GM13976 (cell line): Measurements from ENCODE around the gene SKA3.

Experiments
- DNase-seq: peaks from one replicate; pipeline ENCODE4 v3.0.0; 2012; ENCODE audit warnings: low spot score
- in situ Hi-C: fragments of 300-500 bp; cut with MboI; formaldehyde crosslinking; loops from one replicate; pipeline ENCODE4 v1.12.0; 2022; ENCODE audit warnings: low sequenced_read_pairs, mixed read lengths, inconsistent platforms; ENCODE audit not compliant: unreplicated experiment
- TF ChIP-seq, protein P1 (sequence below): IDR thresholded peaks from 2 replicates; pipeline ENCODE4 v1.5.1; 2012; ENCODE audit warnings: borderline replicate concordance, mild to moderate bottlenecking; ENCODE audit not compliant: insufficient read depth; ENCODE audit errors: extremely low read depth, missing control alignments, control extremely low read depth

Gene SKA3

DNA sequence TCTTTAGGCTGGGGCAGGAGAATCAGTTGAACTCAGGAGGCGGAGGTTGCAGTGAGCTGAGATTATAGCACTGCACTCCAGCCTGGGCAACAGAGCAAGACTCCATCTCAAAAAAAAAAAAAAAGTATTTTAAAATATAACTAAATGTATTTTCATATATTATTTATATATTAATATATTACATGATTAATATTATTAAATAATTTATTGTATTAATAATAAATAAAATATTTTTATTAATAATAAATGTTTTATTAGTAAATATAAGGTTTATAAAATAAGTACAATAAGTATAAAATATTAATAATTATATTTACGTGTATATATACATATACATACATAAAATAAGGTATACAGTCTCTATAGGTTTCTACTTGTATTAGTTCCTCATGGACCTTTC lies 56.8 kb downstream of the SKA3 start:
- TF ChIP-seq, protein P1, sequence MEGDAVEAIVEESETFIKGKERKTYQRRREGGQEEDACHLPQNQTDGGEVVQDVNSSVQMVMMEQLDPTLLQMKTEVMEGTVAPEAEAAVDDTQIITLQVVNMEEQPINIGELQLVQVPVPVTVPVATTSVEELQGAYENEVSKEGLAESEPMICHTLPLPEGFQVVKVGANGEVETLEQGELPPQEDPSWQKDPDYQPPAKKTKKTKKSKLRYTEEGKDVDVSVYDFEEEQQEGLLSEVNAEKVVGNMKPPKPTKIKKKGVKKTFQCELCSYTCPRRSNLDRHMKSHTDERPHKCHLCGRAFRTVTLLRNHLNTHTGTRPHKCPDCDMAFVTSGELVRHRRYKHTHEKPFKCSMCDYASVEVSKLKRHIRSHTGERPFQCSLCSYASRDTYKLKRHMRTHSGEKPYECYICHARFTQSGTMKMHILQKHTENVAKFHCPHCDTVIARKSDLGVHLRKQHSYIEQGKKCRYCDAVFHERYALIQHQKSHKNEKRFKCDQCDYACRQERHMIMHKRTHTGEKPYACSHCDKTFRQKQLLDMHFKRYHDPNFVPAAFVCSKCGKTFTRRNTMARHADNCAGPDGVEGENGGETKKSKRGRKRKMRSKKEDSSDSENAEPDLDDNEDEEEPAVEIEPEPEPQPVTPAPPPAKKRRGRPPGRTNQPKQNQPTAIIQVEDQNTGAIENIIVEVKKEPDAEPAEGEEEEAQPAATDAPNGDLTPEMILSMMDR: no peak
- no peak for DNase-seq
- in situ Hi-C loops: no loop called here

DNA sequence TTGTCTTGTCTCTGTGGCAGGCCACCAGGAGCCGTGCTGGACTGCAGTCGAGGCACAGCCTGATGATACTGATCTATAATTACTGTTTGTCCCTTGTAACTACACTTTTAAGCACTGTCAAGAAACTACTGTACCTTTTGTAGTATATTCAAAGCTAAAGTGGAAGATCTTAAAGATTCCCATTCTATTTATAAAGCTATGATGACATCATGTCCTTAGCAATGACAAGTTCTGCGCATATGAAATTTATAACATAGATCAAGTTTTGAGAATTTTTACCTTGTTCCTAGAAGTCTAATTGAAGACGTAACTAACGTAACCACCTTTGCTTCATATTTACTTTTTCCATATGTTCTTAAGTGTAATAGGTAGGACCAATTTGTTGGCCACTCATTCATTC lies 58.2 kb downstream of the SKA3 start:
- in situ Hi-C loops: no loop called here
- TF ChIP-seq, protein P1: no peak
- no peak for DNase-seq

DNA sequence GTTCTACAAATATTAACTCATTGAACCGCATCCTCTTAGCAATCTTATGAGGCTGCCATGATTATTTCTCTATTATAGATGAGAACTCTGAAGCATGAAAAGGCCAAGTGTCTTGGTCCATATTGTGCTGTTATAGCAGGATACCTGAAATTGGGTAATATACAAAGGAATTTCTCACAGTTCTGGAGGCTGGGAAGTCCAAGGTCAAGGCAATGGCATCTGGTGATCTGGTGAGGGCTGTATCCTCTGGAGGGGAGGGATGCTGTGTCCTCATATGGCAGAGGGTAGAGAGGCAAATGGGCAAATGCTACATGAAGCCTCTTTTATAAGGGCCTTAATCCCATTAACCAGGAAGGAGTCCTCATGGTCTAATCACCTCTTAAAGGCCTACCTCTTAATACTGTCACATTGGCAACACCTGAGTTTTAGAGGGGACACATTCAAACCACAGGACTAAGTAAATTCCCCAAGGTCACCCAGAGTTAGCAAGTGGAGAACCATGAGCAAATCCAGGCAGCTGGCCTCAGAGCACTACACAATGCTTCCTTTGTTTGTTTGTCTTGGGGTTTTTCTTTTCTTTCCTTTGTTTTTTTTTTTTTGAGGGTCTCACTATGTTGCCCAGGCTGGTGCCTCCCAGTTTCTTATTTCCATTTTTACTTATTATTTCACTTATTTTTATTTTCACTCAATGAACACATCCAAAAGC lies 59.1 kb downstream of the SKA3 start:
- in situ Hi-C loops: no loop called here
- no peak for DNase-seq
- TF ChIP-seq, protein P1: no peak

DNA sequence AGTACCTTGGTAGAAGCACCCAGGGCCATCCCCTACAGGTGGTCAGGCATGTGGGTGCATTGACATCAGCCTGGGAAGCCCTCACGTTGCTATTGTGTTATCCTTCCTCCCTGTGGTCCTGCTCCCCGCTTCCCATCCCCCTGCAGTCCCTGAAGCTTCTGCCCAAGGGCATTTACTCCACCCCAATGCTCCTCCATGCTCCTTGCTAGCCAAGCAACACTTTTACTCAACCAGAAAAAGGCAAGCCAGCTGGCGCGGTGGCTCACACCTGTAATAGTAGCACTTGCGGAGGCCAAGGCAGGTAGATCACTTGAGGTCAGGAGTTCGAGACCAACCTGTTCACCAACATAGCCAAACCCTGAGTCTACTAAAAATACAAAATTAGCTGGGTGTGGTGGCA lies 60.2 kb downstream of the SKA3 start:
- in situ Hi-C loops: no loop called here
- no peak for DNase-seq
- TF ChIP-seq, protein P1: no peak

DNA sequence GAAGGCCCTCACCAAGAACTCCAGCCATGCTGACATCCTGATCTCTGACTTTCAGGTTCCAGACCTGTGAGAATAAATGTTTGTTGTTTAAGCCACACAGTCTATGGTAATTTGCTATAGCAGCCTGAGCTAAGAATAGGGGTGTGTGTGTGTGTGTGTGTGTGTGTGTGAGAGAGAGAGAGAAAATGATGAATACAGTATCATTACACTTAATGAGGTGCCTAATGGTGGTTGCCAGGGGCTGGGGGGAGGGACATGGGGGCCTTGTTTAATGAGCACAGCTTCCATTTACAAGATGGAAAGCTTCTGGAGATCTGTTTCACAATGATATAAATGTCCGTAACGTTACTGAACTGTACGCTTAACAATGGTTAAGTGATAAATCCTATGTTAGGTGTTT lies 61.1 kb downstream of the SKA3 start:
- in situ Hi-C loops: no loop called here
- no peak for DNase-seq
- TF ChIP-seq, protein P1: no peak

DNA sequence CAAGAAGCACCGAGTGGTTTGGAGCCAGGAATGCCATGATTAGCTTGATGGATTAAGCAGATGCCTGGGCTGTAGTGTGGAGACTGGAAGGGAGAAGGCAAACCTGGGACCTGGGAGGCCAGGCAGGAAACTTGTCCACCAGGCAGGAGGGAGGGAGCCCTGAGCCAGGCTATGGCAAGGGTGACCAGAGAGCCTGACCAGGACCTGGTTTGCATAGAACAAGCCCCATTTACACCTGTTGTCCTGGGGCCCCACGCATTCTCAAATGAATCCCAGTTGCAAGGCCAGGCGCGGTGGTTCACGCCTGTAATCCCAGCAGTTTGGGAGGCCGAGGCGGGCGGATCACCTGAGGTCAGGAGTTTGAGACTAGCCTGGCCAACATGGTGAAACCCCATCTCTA lies 64.8 kb downstream of the SKA3 start:
- TF ChIP-seq, protein P1: no peak
- in situ Hi-C loops: no loop called here

More for the DNA sequence above, 64.8 kb downstream of the SKA3 start:
- DNase-seq: no peak
